Esophagus muscularis mucosa (tissue), 3 donors: ENCODE measurements around the gene AFG1L.

ENCODE experiments used
- POLR2A ChIP-seq: fragments of 450-650 bp; IDR thresholded peaks from one replicate; pipeline ENCODE4 v1.6.1; 2017; ENCODE audit warnings: antibody characterized with exemption, moderate library complexity, mild to moderate bottlenecking, low read depth
- POLR2AphosphoS5 ChIP-seq, 2 donors: sonication (generic); formaldehyde crosslinking; IDR thresholded peaks; one replicate each; pipeline ENCODE4 v1.6.1; 2017; ENCODE audit warnings: antibody characterized with exemption in 2 of 2
- TF ChIP-seq, protein P1 (sequence below), 3 experiments: fragments of 200-600 bp in 2 of 3; fragments of 450-650 bp in 1 of 3; sonication (generic) in 2 of 3; IDR thresholded peaks; one replicate each; pipeline ENCODE4 v1.5.1; 2017 to 2019; ENCODE audit warnings: antibody characterized with exemption in 3 of 3, mild to moderate bottlenecking in 2 of 3, moderate library complexity in 1 of 3

DNA sequence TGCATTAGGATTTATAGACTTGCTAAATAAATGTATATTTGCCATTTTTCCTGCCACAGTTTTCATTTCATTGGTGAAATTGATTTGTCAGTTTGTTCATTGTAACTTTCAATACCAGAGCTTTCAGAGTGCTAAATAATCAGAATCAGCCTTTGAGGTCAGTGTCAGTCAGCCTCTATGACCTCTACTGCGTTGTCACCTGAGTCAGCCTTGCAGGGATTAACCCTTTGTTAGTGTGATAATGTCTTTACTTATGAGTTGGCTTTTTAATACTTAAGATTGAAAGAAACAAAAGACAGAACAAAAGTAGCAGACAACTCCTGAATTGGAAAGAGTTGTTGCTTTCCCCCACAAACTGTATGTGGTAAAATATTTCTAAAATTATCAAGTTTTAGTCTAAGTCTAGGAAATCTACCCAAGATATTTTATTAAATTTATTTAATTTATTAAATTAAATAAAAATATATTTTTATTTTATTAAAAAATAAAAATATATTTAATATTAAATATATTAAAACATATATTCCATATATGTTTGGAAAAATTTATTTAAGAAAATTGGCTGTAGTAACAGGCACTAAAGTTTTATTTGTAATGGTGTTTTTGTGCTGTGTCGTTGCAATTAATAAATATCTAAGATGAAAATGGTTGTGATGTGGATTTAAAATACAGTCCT, 125.2 kb downstream of the AFG1L start:
- TF ChIP-seq, protein P1, sequence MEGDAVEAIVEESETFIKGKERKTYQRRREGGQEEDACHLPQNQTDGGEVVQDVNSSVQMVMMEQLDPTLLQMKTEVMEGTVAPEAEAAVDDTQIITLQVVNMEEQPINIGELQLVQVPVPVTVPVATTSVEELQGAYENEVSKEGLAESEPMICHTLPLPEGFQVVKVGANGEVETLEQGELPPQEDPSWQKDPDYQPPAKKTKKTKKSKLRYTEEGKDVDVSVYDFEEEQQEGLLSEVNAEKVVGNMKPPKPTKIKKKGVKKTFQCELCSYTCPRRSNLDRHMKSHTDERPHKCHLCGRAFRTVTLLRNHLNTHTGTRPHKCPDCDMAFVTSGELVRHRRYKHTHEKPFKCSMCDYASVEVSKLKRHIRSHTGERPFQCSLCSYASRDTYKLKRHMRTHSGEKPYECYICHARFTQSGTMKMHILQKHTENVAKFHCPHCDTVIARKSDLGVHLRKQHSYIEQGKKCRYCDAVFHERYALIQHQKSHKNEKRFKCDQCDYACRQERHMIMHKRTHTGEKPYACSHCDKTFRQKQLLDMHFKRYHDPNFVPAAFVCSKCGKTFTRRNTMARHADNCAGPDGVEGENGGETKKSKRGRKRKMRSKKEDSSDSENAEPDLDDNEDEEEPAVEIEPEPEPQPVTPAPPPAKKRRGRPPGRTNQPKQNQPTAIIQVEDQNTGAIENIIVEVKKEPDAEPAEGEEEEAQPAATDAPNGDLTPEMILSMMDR (IDR thresholded peaks at IDR 0.05), result no peak
- TF ChIP-seq POLR2AphosphoS5 (IDR thresholded peaks at IDR 0.05) (no peak), POLR2A (no peak)
